ENCODE results near the gene HBG2.

HBG2 gene

DNA sequence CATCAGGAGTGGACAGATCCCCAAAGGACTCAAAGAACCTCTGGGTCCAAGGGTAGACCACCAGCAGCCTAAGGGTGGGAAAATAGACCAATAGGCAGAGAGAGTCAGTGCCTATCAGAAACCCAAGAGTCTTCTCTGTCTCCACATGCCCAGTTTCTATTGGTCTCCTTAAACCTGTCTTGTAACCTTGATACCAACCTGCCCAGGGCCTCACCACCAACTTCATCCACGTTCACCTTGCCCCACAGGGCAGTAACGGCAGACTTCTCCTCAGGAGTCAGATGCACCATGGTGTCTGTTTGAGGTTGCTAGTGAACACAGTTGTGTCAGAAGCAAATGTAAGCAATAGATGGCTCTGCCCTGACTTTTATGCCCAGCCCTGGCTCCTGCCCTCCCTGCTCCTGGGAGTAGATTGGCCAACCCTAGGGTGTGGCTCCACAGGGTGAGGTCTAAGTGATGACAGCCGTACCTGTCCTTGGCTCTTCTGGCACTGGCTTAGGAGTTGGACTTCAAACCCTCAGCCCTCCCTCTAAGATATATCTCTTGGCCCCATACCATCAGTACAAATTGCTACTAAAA, 27.8 kb downstream of the HBG2 start, which contains the start of gene HBB:
Gene HBB, minus strand, starts transcription at position 340 of the 579 bp plus-strand sequence. Its CDS starts 50 bp downstream, at position 290.
- no peak for DNase-seq

DNA sequence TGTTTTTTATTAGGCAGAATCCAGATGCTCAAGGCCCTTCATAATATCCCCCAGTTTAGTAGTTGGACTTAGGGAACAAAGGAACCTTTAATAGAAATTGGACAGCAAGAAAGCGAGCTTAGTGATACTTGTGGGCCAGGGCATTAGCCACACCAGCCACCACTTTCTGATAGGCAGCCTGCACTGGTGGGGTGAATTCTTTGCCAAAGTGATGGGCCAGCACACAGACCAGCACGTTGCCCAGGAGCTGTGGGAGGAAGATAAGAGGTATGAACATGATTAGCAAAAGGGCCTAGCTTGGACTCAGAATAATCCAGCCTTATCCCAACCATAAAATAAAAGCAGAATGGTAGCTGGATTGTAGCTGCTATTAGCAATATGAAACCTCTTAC, 29.1 kb downstream of the HBG2 start:
- no peak for DNase-seq

DNA sequence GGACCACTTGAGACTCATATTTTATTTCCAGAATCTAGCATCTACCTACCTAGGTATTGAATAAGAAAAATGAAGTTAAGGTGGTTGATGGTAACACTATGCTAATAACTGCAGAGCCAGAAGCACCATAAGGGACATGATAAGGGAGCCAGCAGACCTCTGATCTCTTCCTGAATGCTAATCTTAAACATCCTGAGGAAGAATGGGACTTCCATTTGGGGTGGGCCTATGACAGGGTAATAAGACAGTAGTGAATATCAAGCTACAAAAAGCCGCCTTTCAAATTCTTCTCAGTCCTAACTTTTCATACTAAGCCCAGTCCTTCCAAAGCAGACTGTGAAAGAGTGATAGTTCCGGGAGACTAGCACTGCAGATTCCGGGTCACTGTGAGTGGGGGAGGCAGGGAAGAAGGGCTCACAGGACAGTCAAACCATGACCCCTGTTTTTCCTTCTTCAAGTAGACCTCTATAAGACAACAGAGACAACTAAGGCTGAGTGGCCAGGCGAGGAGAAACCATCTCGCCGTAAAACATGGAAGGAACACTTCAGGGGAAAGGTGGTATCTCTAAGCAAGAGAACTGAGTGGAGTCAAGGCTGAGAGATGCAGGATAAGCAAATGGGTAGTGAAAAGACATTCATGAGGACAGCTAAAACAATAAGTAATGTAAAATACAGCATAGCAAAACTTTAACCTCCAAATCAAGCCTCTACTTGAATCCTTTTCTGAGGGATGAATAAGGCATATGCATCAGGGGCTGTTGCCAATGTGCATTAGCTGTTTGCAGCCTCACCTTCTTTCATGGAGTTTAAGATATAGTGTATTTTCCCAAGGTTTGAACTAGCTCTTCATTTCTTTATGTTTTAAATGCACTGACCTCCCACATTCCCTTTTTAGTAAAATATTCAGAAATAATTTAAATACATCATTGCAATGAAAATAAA, 29.8 kb downstream of the HBG2 start:
- DNase-seq = no peak

DNA sequence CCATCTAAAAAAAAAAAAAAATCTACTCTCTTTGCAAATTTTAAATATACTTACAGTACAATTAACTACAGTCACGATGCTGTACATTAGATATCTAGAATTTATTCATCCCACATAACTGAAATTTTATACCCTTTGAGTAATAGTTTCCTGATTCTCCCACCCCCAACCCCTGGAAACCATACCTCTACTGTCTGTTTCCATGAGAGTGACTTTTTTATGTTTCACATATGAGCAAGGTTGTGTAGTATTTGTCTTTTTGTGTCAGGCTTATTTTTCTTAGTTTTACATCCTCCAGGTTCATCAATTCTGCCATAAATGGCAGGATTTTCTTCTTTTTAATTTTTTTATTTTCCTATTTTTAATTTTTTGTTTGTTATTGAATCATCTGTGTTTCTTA, 30.9 kb downstream of the HBG2 start:
- DNase-seq = no peak

DNA sequence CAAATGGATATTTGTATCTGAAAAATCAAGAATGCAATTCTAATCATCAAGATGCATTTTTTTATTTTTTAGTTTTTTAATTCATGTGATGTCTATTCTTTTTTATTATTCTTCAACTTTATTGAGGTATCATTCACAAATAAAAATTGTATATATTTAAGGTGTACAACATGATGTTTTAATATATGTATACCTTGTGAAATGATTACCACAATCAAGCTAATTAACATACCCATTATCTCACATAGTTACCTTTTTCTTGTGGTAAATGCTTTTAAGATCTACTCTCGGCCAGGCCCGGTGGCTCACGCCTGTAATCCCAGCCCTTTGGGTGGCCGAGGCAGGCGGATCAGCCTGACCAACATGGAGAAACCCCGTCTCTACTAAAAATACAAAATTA, 31.4 kb downstream of the HBG2 start:
- DNase-seq = no peak

DNA sequence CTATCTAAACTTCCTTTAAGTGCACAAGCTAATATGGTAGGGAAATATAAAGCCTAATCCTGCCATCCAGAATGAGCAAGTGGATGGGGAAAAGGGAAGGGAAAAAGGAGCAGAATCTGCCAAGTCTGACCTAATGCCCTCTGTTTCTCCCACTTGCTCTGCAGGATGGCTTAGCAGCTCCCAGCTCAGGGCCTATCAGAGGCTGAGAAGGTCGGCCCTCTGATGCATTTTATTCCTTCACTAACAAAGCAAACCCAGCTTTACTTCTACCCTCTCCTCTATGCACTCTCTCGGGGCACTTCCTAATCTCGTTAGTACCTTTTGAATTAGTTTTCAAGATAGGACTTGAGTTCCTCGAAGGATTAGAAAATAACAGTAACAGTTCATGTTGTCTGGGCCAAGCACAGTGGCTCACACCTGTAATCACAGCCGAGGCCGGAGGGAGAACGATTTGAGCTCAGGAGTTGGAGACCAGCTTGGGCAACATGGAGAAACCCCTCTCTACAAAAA, 44.1 kb downstream of the HBG2 start:
- no peak for DNase-seq

DNA sequence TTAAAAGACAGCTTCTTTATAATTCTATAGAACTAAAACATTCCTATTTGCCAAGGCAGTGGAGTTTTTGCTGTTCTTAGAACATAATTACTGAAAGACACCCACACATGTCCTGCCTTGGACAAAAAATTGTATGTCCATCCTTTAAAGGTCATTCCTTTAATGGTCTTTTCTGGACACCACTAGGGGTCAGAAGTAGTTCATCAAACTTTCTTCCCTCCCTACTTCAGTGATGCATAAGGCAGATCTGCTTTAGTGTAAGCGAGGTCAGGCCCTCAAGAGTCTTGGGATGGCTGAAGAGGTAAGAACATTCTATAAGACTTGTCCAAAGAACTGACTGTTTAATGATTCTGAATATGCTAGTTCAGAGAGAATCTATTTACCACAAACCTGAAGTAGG, 49.8 kb downstream of the HBG2 start:
- DNase-seq = no peak

DNA sequence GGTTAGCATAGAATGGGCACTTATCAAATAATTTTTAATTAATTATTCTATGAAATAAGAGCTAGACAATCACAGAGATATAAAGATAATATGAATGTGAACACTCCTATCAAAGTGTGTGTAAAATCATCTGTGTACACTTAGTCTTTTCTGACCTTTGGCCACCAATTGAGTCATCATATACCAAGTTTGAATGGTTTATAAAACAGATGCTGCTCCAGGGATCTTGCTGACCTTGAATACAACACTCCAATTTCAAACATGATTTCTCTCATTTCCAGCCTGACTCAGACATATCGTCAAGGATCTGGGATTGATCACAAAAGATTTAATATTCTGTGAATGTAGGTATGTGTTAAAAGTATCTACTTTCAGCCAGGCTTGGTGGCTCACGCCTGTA, 51.2 kb downstream of the HBG2 start:
- no peak for DNase-seq
